GM06990 (cell line): ENCODE measurements around the gene ADPRHL1.
A peak's percentile ranks its signal among the peaks of the same experiment; 100 is the strongest.

Experiments used
- DNase-seq: peaks from one replicate; pipeline ENCODE4 v3.0.0-alpha.2; 2011; ENCODE audit not compliant: insufficient read length; ENCODE audit errors: extremely low read depth
- H3K27me3 ChIP-seq: replicated peaks from 2 replicates; pipeline ENCODE4 v1.6.0; 2011; ENCODE audit warnings: low read length; ENCODE audit not compliant: control insufficient read depth, insufficient read depth
- H3K36me3 ChIP-seq: 2 replicates; pipeline ENCODE4 v1.5.1; 2011; ENCODE audit warnings: low read length; ENCODE audit not compliant: control insufficient read depth, insufficient read depth
- H3K4me3 ChIP-seq: replicated peaks from 2 replicates; pipeline ENCODE4 v1.5.1; 2011; ENCODE audit warnings: low read depth, mild to moderate bottlenecking, control low read depth, low read length
- TF ChIP-seq, protein P1 (sequence below): IDR thresholded peaks from 2 replicates; pipeline ENCODE4 v1.5.1; 2011; ENCODE audit warnings: low read length, control low read depth, mild to moderate bottlenecking, inconsistent platforms; ENCODE audit not compliant: insufficient read depth, poor library complexity, severe bottlenecking

Gene ADPRHL1

DNA sequence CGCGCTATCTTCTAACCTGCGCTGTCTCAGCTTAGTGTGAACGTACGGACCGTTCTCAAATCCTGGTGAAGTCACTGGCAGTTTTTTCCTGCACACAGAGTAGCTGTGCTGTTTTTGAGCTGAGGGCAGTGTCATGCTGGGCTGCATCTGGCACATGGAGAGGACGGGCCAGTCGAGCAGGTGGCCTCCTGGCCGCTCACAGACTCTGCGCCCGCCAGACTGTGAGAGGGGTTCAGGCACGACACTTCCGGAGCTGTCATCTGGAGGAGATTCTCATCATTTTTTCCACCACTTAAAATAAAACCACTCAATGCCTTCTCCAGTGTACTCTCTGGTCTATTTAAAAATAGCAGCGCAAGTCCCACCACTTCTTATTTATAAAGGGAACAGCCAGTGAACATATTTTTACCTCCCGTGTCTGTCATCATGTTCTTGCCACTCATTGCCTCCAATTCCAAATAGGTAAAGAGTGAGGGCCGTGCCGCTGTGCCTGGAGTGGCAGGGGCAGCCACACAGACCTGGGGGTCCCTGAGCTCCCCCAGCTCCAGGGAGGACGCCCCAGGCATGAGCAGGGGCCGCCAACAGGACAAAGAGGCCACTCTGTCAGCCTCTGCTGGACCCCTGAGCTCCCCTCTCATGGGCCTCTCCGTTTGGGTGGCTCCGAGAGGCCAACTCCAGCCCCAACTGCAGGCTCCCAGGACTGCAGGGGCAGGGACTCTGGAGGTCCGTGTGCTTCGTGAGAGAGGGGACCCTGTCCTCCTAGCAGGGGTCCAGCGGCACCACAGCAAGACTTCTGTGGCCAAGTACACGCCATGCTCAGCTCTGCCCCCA lies 52.5 kb downstream of the ADPRHL1 start:
- DNase-seq, result no peak

DNA sequence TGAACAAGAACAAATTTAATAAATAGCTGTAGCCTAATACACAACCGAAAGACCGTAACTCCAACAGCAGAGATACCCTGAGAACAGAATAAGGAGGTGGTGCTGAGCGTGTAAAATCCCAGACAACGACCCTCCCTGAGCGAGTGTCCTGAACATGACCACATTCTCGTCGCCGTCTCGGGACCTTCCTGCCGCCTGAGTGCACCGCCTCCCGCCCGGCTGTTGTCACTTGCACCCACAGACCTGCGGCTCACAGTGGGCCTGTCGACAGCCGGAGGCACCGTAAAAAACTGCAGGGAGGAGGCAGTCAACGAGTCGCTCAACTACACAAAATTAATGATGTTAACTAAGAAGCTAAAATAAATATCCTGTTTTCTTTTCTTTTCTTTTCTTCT lies 53.5 kb downstream of the ADPRHL1 start:
- no peak for DNase-seq
- no peaks in the 10 kb centered on the region for H3K27me3 ChIP-seq
- no peaks in the 10 kb centered on the region for H3K36me3 ChIP-seq

More for the DNA sequence above, 52.5 kb downstream of the ADPRHL1 start:
- H3K4me3 ChIP-seq, result no peak overlapping the region
- H3K27me3 ChIP-seq, result no peaks in the 10 kb centered on the region
- TF ChIP-seq, protein P1, sequence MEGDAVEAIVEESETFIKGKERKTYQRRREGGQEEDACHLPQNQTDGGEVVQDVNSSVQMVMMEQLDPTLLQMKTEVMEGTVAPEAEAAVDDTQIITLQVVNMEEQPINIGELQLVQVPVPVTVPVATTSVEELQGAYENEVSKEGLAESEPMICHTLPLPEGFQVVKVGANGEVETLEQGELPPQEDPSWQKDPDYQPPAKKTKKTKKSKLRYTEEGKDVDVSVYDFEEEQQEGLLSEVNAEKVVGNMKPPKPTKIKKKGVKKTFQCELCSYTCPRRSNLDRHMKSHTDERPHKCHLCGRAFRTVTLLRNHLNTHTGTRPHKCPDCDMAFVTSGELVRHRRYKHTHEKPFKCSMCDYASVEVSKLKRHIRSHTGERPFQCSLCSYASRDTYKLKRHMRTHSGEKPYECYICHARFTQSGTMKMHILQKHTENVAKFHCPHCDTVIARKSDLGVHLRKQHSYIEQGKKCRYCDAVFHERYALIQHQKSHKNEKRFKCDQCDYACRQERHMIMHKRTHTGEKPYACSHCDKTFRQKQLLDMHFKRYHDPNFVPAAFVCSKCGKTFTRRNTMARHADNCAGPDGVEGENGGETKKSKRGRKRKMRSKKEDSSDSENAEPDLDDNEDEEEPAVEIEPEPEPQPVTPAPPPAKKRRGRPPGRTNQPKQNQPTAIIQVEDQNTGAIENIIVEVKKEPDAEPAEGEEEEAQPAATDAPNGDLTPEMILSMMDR, result no peak
- H3K36me3 ChIP-seq, result no peaks in the 10 kb centered on the region

DNA sequence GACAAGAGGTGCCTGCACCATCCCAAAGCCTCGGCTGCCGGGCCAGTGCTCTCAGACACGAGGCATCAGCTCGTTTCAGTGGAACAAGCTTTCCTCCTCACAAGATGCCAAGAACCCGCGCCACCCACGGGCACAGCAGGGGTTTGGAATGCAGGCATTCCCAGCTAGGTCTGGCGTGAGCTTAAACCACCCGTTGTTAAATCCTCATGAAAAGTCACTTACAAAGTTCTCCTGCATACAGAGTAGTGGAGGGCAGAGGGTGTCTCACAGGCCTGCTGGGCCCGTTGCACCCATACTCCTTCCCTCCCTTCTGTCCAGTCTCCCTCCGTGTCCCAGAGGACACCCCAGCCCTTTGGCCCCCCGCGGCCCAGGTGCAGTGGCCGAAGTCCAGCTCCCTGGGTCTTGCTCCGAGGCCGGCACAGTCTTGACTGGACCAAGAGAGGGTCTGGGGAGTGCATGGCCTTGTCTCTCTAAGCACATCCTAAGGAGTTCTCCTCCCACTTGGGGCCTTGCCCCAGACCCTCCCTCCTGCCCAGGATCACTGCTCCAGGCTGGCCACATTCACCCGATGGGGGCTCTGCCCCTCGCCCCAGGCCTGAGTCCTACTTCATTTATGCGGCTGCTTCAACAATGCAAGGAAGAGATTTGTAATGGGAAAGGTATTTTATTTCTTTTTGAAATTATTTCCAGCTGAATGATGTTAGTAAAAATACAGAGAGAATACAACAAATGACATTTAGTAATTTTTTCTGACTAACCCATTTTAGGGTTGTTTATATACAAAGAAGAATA lies 54.1 kb downstream of the ADPRHL1 start:
- H3K27me3 ChIP-seq, result no peaks in the 10 kb centered on the region
- TF ChIP-seq, protein P1, result no peak
- DNase-seq, result no peak
- H3K4me3 ChIP-seq, result no peak overlapping the region
- no peaks in the 10 kb centered on the region for H3K36me3 ChIP-seq

More for the DNA sequence above, 53.5 kb downstream of the ADPRHL1 start:
- TF ChIP-seq, protein P1, result no peak
- H3K4me3 ChIP-seq, result no peak overlapping the region

DNA sequence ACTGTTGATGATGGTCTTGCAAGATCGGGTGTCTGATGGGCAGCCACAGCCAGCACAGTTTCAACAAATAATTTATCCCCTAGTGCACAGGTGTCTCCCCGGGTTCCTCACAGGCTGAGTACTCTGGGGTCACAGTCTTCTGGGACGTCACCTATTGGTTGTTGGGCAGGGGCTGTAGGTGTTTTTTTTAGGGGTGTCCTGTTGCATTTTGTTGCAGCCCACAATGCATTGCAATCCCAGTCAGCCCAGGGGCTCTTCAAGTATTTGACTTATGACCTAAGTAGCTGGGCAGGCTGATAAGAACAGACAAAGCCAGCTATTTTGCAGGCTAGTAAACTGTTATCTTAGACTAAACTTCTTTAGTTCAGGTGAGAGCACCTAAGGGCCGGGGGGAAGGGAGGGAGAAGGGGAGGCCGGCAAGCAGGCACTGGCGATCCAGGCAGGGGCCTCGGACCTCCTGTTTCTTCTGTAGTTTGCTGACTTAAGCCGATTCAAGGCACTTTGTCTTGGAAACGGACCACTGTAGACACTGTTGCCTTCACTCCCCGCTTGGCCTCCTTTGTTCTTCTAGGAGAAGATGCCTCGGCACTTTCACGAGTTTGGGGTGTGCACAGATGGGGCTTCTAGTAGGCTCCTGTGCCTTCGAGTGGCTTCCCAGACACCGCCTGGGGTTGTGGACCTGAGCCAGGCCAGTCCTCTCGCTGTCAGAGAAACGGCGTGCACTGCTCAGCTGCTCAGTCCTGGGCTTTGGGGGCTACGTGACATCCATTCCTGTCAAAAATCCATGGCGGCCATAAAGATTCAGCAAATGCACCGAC lies 55.5 kb downstream of the ADPRHL1 start:
- H3K4me3 ChIP-seq, result no peak overlapping the region
- H3K27me3 ChIP-seq, result no peaks in the 10 kb centered on the region
- no peaks in the 10 kb centered on the region for H3K36me3 ChIP-seq
- TF ChIP-seq, protein P1, result no peak
- DNase-seq, result no peak

DNA sequence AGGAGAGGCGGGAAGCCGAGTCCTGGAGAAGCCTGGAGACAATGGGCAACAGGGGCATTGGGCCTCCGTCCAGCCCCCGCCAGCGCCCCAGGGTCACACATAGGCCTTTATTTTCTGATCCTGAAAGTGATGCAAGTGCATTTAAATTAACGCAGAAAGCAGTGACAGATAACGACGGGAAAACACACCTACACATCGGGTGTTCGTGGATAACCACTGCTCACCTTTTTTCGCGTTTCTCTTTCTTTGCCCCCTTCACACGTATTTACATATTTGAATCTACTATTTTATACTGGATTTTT lies 59.0 kb downstream of the ADPRHL1 start:
- no peak overlapping the region for H3K4me3 ChIP-seq

More for the DNA sequence above, 59.0 kb downstream of the ADPRHL1 start:
- TF ChIP-seq, protein P1, result peak; percentile 0
- Histone ChIP-seq H3K36me3 (no peaks in the 10 kb centered on the region), H3K27me3 (no peaks in the 10 kb centered on the region)
- no peak for DNase-seq
